HG03457 (cell line): ENCODE measurements around the gene ANTXRL.
"Not testable (repeated sequence)": the region's sequence is repeated elsewhere in the genome, so short reads cannot be mapped to it uniquely, and the experiment has no call there.

Experiments used
- ATAC-seq: cut with Tn5 transposase; IDR thresholded peaks from one replicate; pipeline ENCODE4 v1.9.1; 2021; ENCODE audit warnings: moderate number of reproducible peaks; ENCODE audit not compliant: unreplicated experiment

Gene ANTXRL

GRCh38 chr10:46326971-46327370 lies 40.2 kb downstream of the ANTXRL start:
- ATAC-seq, result no peak

- no peak for ATAC-seq
These were observed 40.9 kb downstream of the ANTXRL start for GRCh38 chr10:46327685-46328084.

- no peak for ATAC-seq
These were observed 42.3 kb downstream of the ANTXRL start for GRCh38 chr10:46328853-46329689.

- no peak for ATAC-seq
These were observed 42.9 kb downstream of the ANTXRL start for GRCh38 chr10:46329690-46330016.

GRCh38 chr10:46330894-46331293 lies 44.1 kb downstream of the ANTXRL start:
- ATAC-seq, result no peak

GRCh38 chr10:46365484-46365883 lies 78.7 kb downstream of the ANTXRL start:
- not testable (repeated sequence) for ATAC-seq

GRCh38 chr10:46367209-46367608 lies 80.4 kb downstream of the ANTXRL start:
- ATAC-seq, result not testable (repeated sequence)

GRCh38 chr10:46367666-46368240 lies 81.0 kb downstream of the ANTXRL start:
- ATAC-seq, result not testable (repeated sequence)

GRCh38 chr10:46368956-46369355 lies 82.2 kb downstream of the ANTXRL start:
- ATAC-seq, result not testable (repeated sequence)

GRCh38 chr10:46374410-46374809 lies 87.6 kb downstream of the ANTXRL start:
- not testable (repeated sequence) for ATAC-seq

- not testable (repeated sequence) for ATAC-seq
These were observed 88.6 kb downstream of the ANTXRL start, which contains the start of gene ANXA8L1 for GRCh38 chr10:46375406-46375805. TSS of gene ANXA8L1 (plus strand) at chr10:46375776. CDS start at chr10:46375852, 76 bp downstream.

GRCh38 chr10:46377022-46377421 lies 90.2 kb downstream of the ANTXRL start:
- ATAC-seq, result not testable (repeated sequence)

GRCh38 chr10:46377651-46378050 lies 90.9 kb downstream of the ANTXRL start:
- ATAC-seq, result not testable (repeated sequence)

GRCh38 chr10:46378108-46378507 lies 91.3 kb downstream of the ANTXRL start:
- ATAC-seq, result not testable (repeated sequence)

- not testable (repeated sequence) for ATAC-seq
These were observed 92.5 kb downstream of the ANTXRL start for GRCh38 chr10:46379233-46379848.
